ENCODE data around the gene SLC10A2.
A peak's percentile ranks its signal among the peaks of the same experiment; 100 is the strongest.
"Not testable (repeated sequence)": the region's sequence is repeated elsewhere in the genome, so short reads cannot be mapped to it uniquely, and the experiment has no call there.

Gene SLC10A2, protein sequence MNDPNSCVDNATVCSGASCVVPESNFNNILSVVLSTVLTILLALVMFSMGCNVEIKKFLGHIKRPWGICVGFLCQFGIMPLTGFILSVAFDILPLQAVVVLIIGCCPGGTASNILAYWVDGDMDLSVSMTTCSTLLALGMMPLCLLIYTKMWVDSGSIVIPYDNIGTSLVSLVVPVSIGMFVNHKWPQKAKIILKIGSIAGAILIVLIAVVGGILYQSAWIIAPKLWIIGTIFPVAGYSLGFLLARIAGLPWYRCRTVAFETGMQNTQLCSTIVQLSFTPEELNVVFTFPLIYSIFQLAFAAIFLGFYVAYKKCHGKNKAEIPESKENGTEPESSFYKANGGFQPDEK

DNA sequence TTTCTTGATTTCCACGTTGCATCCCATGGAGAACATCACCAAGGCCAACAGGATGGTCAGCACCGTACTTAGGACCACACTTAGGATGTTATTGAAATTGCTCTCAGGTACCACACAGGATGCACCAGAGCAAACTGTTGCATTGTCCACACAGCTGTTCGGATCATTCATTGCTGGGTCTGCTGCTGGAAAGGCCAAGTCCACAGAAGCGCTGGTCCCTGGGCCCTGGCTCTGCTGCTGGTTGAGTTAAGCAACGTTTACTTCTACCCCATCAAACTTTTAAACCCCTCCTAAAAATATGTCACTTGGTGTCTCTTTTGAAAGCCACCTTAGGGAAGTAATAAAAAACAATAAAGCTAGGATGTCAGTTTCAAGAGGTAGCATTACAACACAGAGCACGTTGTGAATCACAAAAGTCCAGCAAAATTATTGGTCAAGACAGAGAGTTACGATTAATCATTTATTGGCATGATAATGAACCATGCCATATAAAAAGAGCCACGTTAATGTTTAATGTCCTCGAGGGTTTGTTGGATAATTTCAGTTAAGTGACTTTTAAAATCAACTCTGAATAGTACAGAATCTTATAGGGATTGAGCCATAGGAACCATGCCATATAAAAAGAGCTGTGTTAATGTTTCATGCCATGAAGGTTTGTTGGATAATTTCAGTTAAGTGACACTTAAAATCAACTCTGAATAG is at the start of gene SLC10A2:
SLC10A2 (minus strand) TSS at position 339 of the 702 bp plus-strand sequence; CDS start at position 171, 168 bp downstream.
- no peak for DNase-seq (ENCODE audit: low spot score)

DNA sequence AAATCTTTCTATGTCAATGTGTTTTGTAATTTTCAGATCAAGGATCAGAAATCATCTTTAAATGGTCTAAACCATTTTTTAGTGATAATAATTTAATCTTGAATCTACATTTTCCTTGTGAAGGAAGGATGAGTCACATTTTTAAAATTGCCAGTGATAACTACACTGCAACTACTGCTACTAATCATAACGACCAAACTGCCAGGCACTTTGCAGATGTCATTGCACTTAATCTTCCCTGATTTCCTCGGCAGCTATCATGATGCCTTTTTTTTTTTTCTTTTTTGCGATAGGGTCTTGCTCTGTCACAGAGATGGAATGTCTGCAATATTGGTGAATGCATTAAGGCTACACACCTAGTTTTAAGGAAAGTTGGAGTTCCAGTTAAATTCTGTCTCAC is 41.4 kb upstream of the SLC10A2 start:
- DNase-seq (ENCODE audit: low spot score): no peak

DNA sequence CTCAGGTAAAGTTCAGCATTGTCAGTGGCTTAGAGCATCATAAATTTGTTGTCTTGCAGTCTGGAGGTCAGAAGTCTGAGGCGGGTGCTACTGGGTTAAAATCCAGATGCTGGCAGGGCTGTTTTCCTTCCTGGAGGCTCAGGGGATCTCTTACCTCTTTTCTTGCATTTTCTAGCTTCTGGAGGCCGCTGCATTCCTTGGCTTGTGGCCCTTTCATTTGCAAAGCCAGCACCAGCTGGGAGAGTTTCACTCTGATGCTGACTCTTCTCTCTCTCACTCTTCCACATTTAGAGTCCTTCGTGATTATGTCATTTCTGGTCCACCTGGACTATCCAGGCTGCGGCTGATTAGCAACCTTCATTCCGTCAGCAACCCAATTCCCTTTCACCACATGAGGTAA is 38.1 kb upstream of the SLC10A2 start:
- no peak for DNase-seq (ENCODE audit: low spot score)

DNA sequence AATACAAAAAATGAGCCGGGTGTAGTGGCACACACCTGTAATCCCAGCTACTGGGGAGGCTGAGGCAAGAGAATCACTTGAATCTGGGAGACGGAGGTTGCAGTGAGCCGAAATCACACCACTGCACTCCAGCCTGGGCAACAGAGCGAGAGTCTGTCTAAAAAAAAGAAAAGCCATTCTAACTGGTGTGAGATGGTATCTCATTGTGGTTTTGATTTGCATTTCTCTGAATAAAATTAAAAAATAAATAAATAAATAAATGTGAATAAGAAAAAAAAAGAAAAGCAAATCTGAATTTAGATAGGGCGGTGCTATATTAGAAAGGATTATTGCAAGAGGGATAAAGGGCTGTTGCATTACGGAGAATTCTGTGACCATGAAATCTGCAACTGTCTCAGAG is 37.2 kb upstream of the SLC10A2 start:
- DNase-seq (ENCODE audit: low spot score): not testable (repeated sequence)

DNA sequence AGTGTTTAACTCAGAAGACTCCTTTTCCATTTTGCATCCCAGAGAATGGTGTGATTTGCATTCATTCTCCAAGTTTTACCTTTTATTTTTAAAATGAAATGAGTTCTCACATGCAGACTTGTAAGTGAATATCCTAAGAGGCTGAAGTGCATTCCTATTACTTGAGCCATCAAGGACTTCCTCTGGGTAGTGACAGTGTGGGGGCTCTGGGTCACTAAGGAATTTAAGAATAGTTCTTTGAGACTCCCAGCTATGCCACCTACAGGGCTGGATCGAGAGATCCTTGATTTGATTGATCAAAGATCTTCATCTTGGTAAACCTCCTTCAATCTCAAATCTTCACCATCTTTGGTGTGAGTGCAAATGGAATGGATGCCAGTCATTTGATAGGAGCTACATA is 36.3 kb upstream of the SLC10A2 start:
- DNase-seq (ENCODE audit: low spot score): no peak

DNA sequence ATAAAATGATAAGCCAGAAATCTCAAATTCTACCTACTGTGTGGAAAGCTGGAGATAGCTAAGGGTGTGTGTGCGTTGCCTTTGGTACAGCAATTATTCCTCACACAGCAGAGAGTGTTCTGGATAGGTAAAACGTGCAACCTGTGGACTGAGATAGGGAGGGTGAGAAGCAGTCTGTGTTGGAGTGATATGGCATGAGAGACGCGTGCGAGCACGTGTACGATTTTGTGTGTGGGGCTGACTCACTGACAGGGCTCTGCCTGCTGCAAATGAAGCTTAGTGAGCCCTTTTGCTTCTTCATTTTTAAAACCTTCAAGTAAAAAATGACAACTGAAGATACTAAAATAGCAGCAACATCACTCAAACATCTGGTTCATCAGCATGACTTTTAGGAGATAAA is 35.7 kb upstream of the SLC10A2 start:
- no peak for DNase-seq (ENCODE audit: low spot score)

DNA sequence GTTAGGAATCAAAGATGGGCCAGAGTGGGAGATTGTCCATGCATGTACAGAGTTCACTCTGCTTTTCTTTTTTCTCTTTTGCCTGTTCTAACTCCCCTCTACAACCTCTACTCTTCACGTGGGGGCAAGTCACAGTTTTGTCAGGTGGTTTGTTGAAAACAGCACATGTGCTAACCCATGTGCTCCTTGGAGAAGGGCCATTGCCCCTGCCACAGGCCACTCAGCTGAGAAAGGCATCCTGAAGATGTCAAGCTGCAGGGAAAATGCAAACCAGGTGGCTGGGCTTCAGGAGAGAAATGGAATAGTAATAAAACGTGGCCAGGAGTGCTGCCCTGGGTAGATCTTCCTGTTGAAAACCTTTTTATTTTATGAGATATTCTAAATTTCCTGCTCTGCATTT is 35.3 kb upstream of the SLC10A2 start:
- no peak for DNase-seq (ENCODE audit: low spot score)

DNA sequence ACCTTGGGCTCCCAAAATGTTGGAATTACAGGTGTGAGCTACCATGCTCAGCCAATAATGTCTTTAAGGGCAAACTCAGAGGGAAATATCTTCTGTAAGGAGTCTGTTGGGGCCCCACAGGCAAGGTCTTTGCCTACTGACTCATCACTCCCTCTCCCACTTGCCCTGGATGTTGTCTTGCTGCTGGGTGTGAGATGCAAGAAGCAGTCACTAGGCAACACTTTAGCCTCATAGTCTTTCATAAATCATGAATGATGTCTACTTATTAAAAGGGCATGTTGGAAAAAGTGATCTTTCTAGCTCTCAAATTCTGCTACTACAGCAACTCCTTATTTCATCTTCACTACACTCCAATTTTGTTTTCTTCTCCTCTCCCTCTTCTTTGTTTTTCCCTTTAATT is 34.6 kb upstream of the SLC10A2 start:
- DNase-seq (ENCODE audit: low spot score): no peak

DNA sequence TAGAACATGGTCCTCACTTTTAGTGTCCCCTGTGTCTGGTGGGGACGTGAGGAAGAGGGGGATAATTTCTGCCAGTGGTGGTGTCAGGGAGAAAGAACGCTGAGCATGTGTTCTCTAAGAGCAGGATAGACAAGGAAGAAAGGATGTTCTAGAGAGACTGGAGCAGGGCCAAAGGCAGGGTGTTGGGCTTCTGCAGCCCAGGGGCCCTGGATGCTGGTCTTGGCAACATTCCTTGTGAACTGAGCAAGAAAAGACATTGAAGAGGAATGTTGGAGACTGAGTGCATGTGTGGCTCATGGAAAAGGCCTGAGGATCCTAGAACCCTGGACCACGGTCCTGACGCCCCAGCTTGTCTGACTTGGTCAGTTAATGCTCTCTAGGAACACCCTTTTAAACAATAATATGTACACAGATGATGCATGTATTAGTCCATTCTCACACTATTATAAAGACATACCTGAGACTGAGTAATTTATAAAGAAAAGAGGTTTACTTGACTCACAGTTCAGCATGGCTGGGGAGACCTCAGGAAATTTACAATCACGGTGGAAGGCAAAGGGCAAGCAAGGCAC is 33.6 kb upstream of the SLC10A2 start:
- no peak for DNase-seq (ENCODE audit: low spot score)

DNA sequence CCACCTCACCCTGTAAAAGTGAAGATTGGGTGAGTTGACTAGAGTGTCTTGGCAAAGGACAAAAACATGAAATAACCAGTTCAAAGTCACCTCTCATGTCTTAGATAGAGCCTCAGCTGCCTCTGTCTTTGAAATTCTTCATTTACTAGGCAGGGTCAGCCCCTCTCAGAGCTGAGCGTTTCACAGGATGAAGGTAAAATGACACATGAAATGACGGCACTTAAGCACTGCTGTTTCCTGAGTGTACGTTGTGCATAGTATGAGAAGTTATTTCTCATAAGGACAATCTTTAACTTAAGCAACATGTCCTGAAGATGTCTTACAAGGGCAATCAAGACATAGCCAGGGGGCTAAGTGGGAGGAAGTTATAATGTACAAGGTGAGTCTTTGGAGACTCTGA is 32.3 kb upstream of the SLC10A2 start:
- no peak for DNase-seq (ENCODE audit: low spot score)

DNA sequence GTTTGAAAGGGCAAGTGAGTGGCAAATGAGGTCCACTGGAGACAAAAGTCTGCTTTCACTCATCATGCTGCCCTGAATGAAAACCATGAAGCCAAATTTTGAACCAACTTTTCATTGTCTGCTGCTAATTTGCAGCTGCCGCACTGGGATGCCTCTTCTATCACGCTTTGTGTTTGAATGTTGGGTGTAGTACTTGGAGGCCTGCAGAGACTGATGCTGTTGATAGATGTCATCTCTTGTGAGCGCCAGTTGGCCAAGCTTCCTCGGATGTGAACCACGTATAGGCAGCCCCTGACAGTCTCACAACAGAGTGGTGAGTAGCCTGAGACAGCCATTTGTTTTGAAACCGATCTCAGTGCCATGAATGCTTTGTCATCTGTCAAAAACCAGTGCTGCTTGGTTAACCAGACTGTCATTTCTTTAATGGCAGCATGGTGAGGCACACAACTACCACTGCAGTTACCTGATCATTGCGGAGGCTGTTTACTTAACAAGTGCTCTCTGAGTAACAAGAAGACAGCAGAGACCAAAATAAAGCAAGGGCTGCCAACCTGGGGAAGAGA is 31.2 kb upstream of the SLC10A2 start:
- DNase-seq (ENCODE audit: low spot score): peak; percentile 89

DNA sequence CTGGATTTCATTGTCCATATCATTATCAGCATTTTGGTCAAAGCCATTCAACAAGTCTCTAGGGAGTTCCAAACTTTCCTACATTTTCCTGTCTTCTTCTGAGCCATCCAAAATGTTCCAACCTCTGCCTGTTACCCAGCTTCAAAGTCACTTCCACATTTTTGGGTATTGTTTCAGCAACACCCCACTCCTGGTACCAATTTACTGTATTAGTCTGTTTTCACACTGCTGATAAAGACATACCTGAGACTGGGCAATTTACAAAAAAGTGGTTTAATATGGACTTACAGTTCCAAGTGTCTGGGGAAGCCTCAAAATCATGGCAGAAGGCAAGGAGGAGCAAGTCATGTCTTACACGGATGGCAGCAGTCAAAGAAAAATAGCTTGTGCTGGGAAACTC is 27.4 kb upstream of the SLC10A2 start:
- DNase-seq (ENCODE audit: low spot score): not testable (repeated sequence)

DNA sequence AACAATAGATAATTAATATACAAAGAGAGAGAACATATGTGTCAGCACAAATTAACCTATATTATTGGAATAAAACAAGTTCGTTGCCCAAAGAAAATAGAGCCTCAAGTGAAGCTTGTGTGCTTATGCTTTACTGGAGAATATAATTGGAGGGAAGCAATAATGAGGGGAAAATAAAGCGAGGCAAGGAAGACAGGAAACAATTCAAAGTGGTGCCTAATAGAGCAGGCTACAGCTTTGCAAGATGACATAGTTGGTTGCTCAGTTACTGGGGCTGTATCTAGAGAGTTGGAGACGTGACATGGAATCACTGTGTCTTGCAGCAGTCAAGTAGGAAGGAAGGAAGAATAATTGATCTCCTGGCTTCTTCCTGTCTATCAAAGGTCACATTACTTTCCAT is 21.1 kb upstream of the SLC10A2 start:
- no peak for DNase-seq (ENCODE audit: low spot score)

DNA sequence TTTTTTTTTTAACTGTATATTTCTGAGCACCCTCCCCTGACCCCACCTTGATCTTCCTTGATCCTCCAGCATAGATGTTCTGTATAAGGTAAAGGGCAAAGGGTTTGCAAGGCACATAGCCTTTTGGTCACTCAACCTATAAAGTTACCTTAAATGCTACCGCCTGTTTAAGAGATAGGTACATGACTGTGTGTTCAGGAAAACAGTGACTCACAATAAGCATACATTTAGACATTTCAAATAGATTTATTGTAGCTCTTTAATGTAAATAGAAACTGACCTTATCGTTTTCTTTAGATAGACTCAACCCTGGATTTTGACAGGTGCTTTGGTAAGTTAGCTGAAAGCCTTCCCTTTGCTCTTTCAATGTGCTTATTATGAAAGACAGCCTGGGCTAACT is 15.2 kb upstream of the SLC10A2 start:
- DNase-seq (ENCODE audit: low spot score): no peak

DNA sequence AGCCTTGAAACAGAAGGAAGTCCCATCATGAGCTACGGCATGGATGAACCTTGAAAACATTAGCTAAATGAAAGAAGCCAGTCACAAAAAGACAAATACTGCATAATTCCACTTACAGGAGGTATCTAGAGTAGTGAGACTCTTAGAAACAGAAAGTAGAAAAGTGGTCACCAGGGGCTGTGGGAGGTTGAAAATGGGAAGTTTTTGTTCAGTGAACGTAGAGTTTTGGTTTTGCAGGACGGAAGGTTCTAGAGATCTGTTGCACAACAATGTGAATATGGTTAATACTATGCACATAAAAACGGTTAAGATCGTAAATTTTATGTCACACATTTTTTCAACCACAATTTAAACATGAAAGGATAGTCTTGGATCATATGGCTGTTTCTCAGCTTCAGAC is 11.9 kb upstream of the SLC10A2 start:
- no peak for DNase-seq (ENCODE audit: low spot score)

DNA sequence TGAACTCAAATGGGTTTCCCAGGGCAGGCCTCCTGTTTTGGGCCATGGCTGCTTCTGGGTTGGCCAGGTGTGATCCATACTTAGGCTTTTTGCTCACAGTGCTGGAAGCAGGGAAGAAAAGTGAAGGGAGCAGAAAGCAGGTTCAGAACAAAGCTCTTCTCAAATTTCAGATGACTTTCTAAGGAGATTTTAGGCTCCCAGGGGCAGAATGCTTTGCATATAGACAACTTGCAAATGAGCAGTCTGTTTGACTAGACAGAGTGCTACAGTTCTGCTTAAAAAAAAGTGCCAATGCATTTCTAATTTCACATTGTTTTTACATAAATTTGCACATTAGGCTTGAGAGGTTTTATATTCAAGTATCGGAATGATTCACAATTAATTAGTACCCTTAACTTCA is 2.6 kb upstream of the SLC10A2 start:
- DNase-seq (ENCODE audit: low spot score): no peak

DNA sequence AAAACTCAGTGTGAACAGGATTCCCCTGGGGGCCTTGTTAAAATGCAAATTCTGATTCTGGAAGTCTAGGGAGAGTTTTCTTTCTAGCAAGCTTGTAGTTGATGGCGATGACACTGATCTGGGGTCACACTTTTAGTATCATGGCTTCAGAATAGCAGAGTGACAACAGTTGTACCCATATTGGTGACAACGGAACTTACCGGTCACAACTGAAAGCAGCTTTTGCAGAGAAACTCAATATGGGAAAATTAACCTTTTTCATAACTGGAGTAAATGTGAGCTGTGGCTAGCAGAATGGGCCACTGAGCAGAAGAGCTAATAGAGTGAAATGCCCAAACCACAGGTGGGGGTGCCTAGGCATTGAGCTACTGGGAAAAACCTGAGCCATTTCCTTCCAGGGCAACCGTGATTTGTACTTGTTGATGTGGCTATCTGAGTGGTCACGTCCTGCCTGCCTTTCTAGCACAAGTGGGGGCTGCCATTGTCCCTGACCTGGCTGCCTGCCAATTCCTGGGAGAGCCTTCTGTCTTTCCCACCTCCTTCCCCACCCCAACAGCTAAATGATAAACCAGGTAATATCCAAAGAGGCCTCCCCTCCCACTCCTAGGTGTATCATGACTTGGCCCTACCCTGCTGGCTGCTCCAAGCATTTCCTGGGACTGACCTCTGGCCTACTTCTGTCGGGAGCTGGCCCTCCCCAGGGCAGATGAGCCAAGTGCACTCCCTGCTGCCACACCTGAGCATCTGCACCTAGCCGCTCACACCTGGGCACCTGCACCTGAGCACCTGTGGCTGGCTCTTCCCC is 1.7 kb upstream of the SLC10A2 start:
- no peak for DNase-seq (ENCODE audit: low spot score)

DNA sequence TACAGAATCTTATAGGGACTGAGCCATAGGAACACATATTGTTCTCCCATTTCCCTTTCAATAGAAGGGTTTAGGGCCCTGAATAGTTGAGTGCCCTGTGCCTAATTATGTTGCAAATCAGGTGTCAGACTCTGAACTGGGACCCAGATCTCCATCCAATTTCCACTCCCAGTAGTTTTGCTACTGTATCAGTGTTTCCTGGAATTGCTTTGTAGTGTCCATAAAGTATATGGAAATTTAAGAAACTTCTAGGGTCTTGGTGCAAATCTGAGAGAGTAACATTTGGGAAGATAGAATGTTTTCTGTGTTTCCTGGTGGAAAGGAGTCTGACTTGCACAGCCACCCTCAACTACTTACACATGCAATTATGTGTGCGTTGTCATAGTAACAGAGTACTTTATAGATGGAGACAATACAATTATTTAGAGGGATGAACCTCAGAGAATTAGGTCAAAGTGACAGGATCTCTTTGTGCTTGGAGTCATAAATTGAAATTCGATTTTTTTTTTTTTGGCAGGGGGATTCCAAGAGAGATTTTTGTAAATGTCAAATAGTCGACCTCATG is 646 bp upstream of the SLC10A2 start:
- no peak for DNase-seq (ENCODE audit: low spot score)

DNA sequence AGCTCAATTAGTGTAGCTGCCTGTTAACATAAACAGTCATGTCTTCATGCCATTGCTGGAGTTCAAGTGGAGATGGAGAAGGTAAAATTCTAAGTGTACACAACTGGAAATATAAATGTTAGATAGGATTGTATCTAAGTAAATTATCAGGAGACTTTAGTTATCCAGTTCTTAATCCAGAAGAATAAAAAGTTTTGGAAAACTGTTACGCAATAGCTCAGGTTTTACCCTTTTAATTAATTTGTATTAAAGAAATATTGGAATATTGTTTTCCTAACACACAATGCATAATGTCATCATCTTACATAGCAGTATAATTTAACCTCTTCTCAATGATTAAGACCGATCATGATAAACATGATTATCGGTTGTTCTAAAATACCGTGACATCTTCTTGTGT is 2.8 kb downstream of the SLC10A2 start:
- no peak for DNase-seq (ENCODE audit: low spot score)

DNA sequence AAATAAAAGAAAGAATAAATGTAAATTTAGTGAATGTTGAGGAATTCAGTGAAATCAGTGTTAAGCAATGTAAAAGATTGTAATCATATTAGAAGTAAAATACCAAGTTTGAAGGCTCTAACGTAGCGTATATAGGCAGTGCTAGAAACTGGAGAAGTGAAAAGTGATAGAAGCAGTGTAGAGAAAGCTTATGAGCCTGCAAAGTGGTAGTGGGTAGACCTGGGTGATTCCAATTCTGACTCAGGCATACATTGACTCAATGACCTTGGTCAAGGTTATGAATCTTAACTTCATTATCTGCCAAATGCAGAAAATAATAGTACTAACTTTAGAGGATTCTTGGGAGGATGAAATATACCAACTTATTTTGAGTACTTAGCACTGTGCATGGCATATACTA is 4.1 kb downstream of the SLC10A2 start:
- DNase-seq (ENCODE audit: low spot score): no peak

DNA sequence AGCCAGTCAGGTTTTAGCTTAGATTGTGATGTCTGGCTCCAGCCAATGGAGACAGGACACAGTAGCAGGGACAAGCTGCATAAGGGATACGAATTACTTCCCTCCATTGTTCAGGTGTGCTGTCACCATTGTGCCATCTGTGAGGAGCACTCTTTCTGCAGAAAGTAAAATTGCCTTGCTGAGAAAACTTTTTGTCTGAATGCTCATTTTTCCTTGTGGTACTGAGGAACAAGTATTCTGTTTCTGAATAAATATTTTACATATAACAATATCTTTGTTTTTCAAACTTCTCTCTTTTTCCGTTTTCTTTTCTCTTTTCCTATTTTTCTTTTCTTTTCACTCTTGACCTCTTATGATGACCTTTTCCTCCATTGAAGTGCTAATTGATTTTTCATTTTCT is 10.2 kb downstream of the SLC10A2 start:
- DNase-seq (ENCODE audit: low spot score): no peak

DNA sequence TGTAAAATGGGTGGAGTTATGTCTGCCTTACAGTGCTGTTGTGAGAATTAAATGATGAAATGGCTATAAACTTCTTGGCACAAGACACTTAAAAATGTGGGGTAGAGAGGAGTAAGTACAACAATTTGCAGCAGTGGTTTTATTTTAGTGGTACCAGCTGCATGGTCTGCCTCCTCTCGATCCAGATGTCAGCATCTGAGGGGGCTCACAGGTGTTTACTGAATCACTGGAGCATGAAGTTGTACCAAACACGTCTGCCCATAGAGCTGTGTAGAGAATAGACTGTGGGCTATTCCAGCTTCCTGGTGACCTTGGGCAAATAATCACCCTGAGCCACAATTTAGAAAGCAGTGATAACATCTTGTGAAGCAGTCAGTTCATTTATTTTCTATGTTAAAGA is 11.1 kb downstream of the SLC10A2 start:
- no peak for DNase-seq (ENCODE audit: low spot score)

Data from Ammon's horn (tissue), 1 donor.